Activated CD4-positive, CD25-positive, alpha-beta regulatory T cell treated with anti-CD3 and anti-CD28 coated beads, Interleukin-2, amount 50 U/mL, for 24 hours (primary cell): Measurements from ENCODE around the gene SLAMF7.

Experiments used
- ATAC-seq, 2 donors: fragments of 150-1000 bp; cut with Tn5 transposase; one replicate each; pipeline ENCODE4 v1.10.0; 2021; ENCODE audit warnings: mild to moderate bottlenecking in 1 of 2, moderate library complexity in 1 of 2

SLAMF7 gene

GRCh38 chr1:160747717-160748116 is 8.7 kb downstream of the SLAMF7 start:
- no peak for ATAC-seq

- no peak for ATAC-seq
These were observed 9.3 kb downstream of the SLAMF7 start for GRCh38 chr1:160748181-160748877.

GRCh38 chr1:160748878-160749269 is 9.8 kb downstream of the SLAMF7 start:
- ATAC-seq: no peak

- ATAC-seq: no peak
These were observed 11.6 kb downstream of the SLAMF7 start for GRCh38 chr1:160750608-160751007.

- ATAC-seq: no peak
These were observed 13.4 kb downstream of the SLAMF7 start for GRCh38 chr1:160752406-160752805.

GRCh38 chr1:160752924-160753323 is 13.9 kb downstream of the SLAMF7 start:
- ATAC-seq: no peak

GRCh38 chr1:160753594-160753993 is 14.5 kb downstream of the SLAMF7 start:
- ATAC-seq: no peak

- ATAC-seq: no peak
These were observed 16.4 kb downstream of the SLAMF7 start for GRCh38 chr1:160755461-160755860.

- ATAC-seq: peak in 1 of 2 donors; percentile 37
These were observed 17.1 kb downstream of the SLAMF7 start for GRCh38 chr1:160755911-160756848.

GRCh38 chr1:160756849-160757201 is 17.8 kb downstream of the SLAMF7 start:
- no peak for ATAC-seq

GRCh38 chr1:160758521-160758920 is 19.5 kb downstream of the SLAMF7 start:
- ATAC-seq: no peak

GRCh38 chr1:160759740-160760139 is 20.7 kb downstream of the SLAMF7 start:
- ATAC-seq: no peak

- no peak for ATAC-seq
These were observed 22.0 kb downstream of the SLAMF7 start for GRCh38 chr1:160761046-160761445.

GRCh38 chr1:160761886-160762285 is 22.8 kb downstream of the SLAMF7 start:
- no peak for ATAC-seq

- no peak for ATAC-seq
These were observed 24.9 kb downstream of the SLAMF7 start for GRCh38 chr1:160763993-160764392.

GRCh38 chr1:160767395-160768294 is 28.6 kb downstream of the SLAMF7 start:
- ATAC-seq: peak; percentile 67 to 69

- peak; percentile 76 to 86 for ATAC-seq
These were observed 29.2 kb downstream of the SLAMF7 start for GRCh38 chr1:160768295-160768657.

- no peak for ATAC-seq
These were observed 33.3 kb downstream of the SLAMF7 start for GRCh38 chr1:160772331-160772730.

GRCh38 chr1:160773093-160773492 is 34.0 kb downstream of the SLAMF7 start:
- peak in 1 of 2 donors; percentile 8 for ATAC-seq

GRCh38 chr1:160774886-160775719 is 36.1 kb downstream of the SLAMF7 start:
- peak in 1 of 2 donors; percentile 69 for ATAC-seq

- ATAC-seq: peak in 1 of 2 donors; percentile 25
These were observed 37.1 kb downstream of the SLAMF7 start for GRCh38 chr1:160776178-160776577.
